HepG2 (cell line): Measurements from ENCODE around the gene RAPGEF5. TPM values are rescaled to one million over a fixed set of nuclear protein-coding genes. Genes with fewer than 3 reads are reported as not detected.

Experiments used
- AKAP8 ChIP-seq: sonication (generic); formaldehyde crosslinking; IDR thresholded peaks from 2 replicates; pipeline ENCODE4 v1.5.1; 2020; ENCODE audit warnings: mild to moderate bottlenecking, missing genetic modification reagents
- ASH2L ChIP-seq: fragments of 300-600, 200-600 bp; sonication (generic); IDR thresholded peaks from 2 replicates; pipeline ENCODE4 v1.7.0; 2017; ENCODE audit warnings: low read depth, mild to moderate bottlenecking, moderate library complexity, mixed read lengths, low read length; ENCODE audit not compliant: insufficient read length
- BRD4 ChIP-seq: sonication (generic); formaldehyde crosslinking; IDR thresholded peaks from 2 replicates; pipeline ENCODE4 v1.4.0; 2020; ENCODE audit warnings: missing genetic modification reagents
- DPF2 ChIP-seq: sonication (generic); formaldehyde crosslinking; IDR thresholded peaks from 2 replicates; pipeline ENCODE4 v1.4.0; 2020; ENCODE audit warnings: mild to moderate bottlenecking, low read depth, missing genetic modification reagents, borderline replicate concordance
- ESRRA ChIP-seq: sonication (generic); formaldehyde crosslinking; IDR thresholded peaks from 2 replicates; pipeline ENCODE4 v1.5.1; 2020; ENCODE audit warnings: mild to moderate bottlenecking, low read depth, missing genetic modification reagents
- FOXO1 ChIP-seq: sonication (generic); formaldehyde crosslinking; IDR thresholded peaks from 2 replicates; pipeline ENCODE4 v1.4.0; 2020; ENCODE audit warnings: missing genetic modification reagents
- FOXP1 ChIP-seq, 2 experiments: fragments of 450-650 bp in 1 of 2; IDR thresholded peaks; 2 replicates each; pipeline ENCODE4 v1.6.1; 2017 to 2018; ENCODE audit warnings: antibody characterized with exemption in 1 of 2
- GPN1 ChIP-seq: sonication (generic); formaldehyde crosslinking; IDR thresholded peaks from 2 replicates; pipeline ENCODE4 v1.5.1; 2020; ENCODE audit warnings: missing genetic modification reagents, borderline replicate concordance
- MEIS2 ChIP-seq: sonication (generic); formaldehyde crosslinking; IDR thresholded peaks from 2 replicates; pipeline ENCODE4 v1.9.0; 2021; ENCODE audit warnings: mild to moderate bottlenecking, missing genetic modification reagents
- MIER2 ChIP-seq: IDR thresholded peaks from 2 replicates; pipeline ENCODE4 v1.6.1; 2016; ENCODE audit warnings: missing biosample characterization, missing genetic modification reagents
- MTA1 ChIP-seq: sonication (generic); formaldehyde crosslinking; IDR thresholded peaks from 2 replicates; pipeline ENCODE4 v1.4.0; 2020; ENCODE audit warnings: missing genetic modification reagents, mild to moderate bottlenecking, borderline replicate concordance
- MZF1 ChIP-seq: sonication (generic); formaldehyde crosslinking; IDR thresholded peaks from 2 replicates; pipeline ENCODE4 v1.8.1; 2023; ENCODE audit warnings: mild to moderate bottlenecking, missing genetic modification reagents, borderline replicate concordance
- NAIF1 ChIP-seq: sonication (generic); formaldehyde crosslinking; IDR thresholded peaks from 2 replicates; pipeline ENCODE4 v1.5.0; 2020; ENCODE audit warnings: mild to moderate bottlenecking, missing genetic modification reagents, borderline replicate concordance
- NR2C2 ChIP-seq: sonication (generic); formaldehyde crosslinking; IDR thresholded peaks from 2 replicates; pipeline ENCODE4 v1.4.0; 2020; ENCODE audit warnings: missing genetic modification reagents, mild to moderate bottlenecking, moderate library complexity, borderline replicate concordance
- PBX2 ChIP-seq: IDR thresholded peaks from 2 replicates; pipeline ENCODE4 v1.6.1; 2016; ENCODE audit warnings: control low read depth
- POGZ ChIP-seq: sonication (generic); formaldehyde crosslinking; IDR thresholded peaks from 2 replicates; pipeline ENCODE4 v1.4.0; 2020; ENCODE audit warnings: mild to moderate bottlenecking, missing genetic modification reagents
- SMYD3 ChIP-seq: sonication (generic); formaldehyde crosslinking; IDR thresholded peaks from 2 replicates; pipeline ENCODE4 v1.8.1; 2023; ENCODE audit warnings: mild to moderate bottlenecking, missing genetic modification reagents
- TCF7 ChIP-seq: sonication (generic); IDR thresholded peaks from 2 replicates; pipeline ENCODE4 v1.6.1; 2016; ENCODE audit warnings: antibody characterized with exemption, low read depth
- ZEB1 ChIP-seq: IDR thresholded peaks from 2 replicates; pipeline ENCODE4 v1.6.1; 2012; ENCODE audit warnings: mild to moderate bottlenecking, low read depth, inconsistent platforms; ENCODE audit not compliant: insufficient replicate concordance
- ZGPAT ChIP-seq: IDR thresholded peaks from 2 replicates; pipeline ENCODE4 v1.6.1; 2016; ENCODE audit warnings: mild to moderate bottlenecking
- ZIK1 ChIP-seq: sonication (generic); formaldehyde crosslinking; IDR thresholded peaks from 2 replicates; pipeline ENCODE4 v1.5.0; 2020; ENCODE audit warnings: mild to moderate bottlenecking, low read depth, missing genetic modification reagents, borderline replicate concordance
- ZNF121 ChIP-seq: sonication (generic); formaldehyde crosslinking; IDR thresholded peaks from 2 replicates; pipeline ENCODE4 v1.5.0; 2020; ENCODE audit warnings: mild to moderate bottlenecking, missing genetic modification reagents
- ZNF205 ChIP-seq: IDR thresholded peaks from 2 replicates; pipeline ENCODE4 v1.6.1; 2018; ENCODE audit warnings: missing biosample characterization, missing genetic modification reagents
- ZNF225 ChIP-seq: sonication (generic); formaldehyde crosslinking; IDR thresholded peaks from 2 replicates; pipeline ENCODE4 v1.4.0; 2020; ENCODE audit warnings: mild to moderate bottlenecking, missing genetic modification reagents
- ZNF230 ChIP-seq: sonication (generic); formaldehyde crosslinking; IDR thresholded peaks from 2 replicates; pipeline ENCODE4 v1.4.0; 2020; ENCODE audit warnings: mild to moderate bottlenecking, missing genetic modification reagents
- ZNF263 ChIP-seq: sonication (generic); formaldehyde crosslinking; IDR thresholded peaks from 2 replicates; pipeline ENCODE4 v1.4.0; 2020; ENCODE audit warnings: missing genetic modification reagents
- ZNF414 ChIP-seq: sonication (generic); formaldehyde crosslinking; IDR thresholded peaks from 2 replicates; pipeline ENCODE4 v1.5.0; 2020; ENCODE audit warnings: missing genetic modification reagents
- ZNF746 ChIP-seq: sonication (generic); formaldehyde crosslinking; IDR thresholded peaks from 2 replicates; pipeline ENCODE4 v1.8.0; 2022; ENCODE audit warnings: mild to moderate bottlenecking, missing genetic modification reagents
- ZSCAN9 ChIP-seq: IDR thresholded peaks from 2 replicates; pipeline ENCODE4 v1.6.1; 2016; ENCODE audit warnings: borderline replicate concordance
- polyA plus RNA-seq, 8 experiments: library from polyadenylated mRNA; depleted of rRNA in 3 of 8; stranded (reverse) in 7 of 8; unstranded in 1 of 8; fragments of >200 nt; fragmentation: Illumina TruSeq in 4 of 8; extraction: Trizol in 4 of 8; gene quantifications; 2 replicates each; pipeline versions ENCODE4 v1.2.1 to v1.2.3, GENCODE V29; 2011 to 2016; ENCODE audit warnings: low read depth in 4 of 8, missing spikeins in 1 of 8, mixed read lengths in 1 of 8; ENCODE audit not compliant: insufficient read depth in 1 of 8
- total RNA-seq, 5 experiments: library from RNA; depleted of rRNA; stranded (reverse); fragments of >200 nt; fragmentation: Illumina TruSeq; extraction: Trizol; gene quantifications; 2 replicates each; pipeline ENCODE4 v1.2.3, GENCODE V29; 2016; ENCODE audit warnings: low read depth in 1 of 5

RAPGEF5 gene
- total and polyA plus RNA-seq, 2 of the 13 experiments (the other 11 are each of a cell fraction or from before 2014, with no cell fraction given) = 17.1 to 23.4 TPM

- TF ChIP-seq SMYD3 (CRISPR knock-in tag) (0 out of 2 replicates have a peak, but pooled peaks have one; percentile 53), ASH2L (peak; percentile 20), ZEB1 (peak; percentile 60), TCF7 (peak; percentile 70), ZGPAT (CRISPR knock-in tag) (0 out of 2 replicates have a peak, but pooled peaks have one; percentile 44), NAIF1 (CRISPR knock-in tag) (no peak), AKAP8 (CRISPR knock-in tag) (no peak), ZIK1 (CRISPR knock-in tag) (no peak), ZNF263 (CRISPR knock-in tag) (no peak), ZSCAN9 (CRISPR knock-in tag) (peak; percentile 64; the same call in 1 of the 2 replicates), DPF2 (CRISPR knock-in tag) (peak; percentile 43; the same call in 1 of the 2 replicates), ZNF121 (CRISPR knock-in tag) (no peak), ZNF205 (0 out of 2 replicates have a peak, but pooled peaks have one; percentile 41), PBX2 (0 out of 2 replicates have a peak, but pooled peaks have one; percentile 20), POGZ (peak; percentile 68), MZF1 (CRISPR knock-in tag) (no peak), BRD4 (no peak), MIER2 (CRISPR knock-in tag) (no peak), ZNF230 (CRISPR knock-in tag) (no peak), ESRRA (CRISPR knock-in tag) (0 out of 2 replicates have a peak, but pooled peaks have one; percentile 27), MTA1 (CRISPR knock-in tag) (no peak), GPN1 (no peak), FOXO1 (CRISPR knock-in tag) (peak; percentile 81; the same call in 1 of the 2 replicates), FOXP1 (IDR thresholded peaks at IDR 0.05) (peak; percentile 68), FOXP1 (CRISPR knock-in tag; IDR thresholded peaks at IDR 0.05) (peak; percentile 93), ZNF746 (CRISPR knock-in tag) (no peak), ZNF225 (CRISPR knock-in tag) (no peak), NR2C2 (CRISPR knock-in tag) (no peak), ZNF414 (CRISPR knock-in tag) (0 out of 2 replicates have a peak, but pooled peaks have one; percentile 56), MEIS2 (CRISPR knock-in tag) (peak; percentile 65; the same call in 1 of the 2 replicates)
Observed at GRCh38 chr7:22346383-22347107, 10.4 kb downstream of the RAPGEF5 start (continued).
